Rectal smooth muscle tissue (tissue), 1 donor: Measurements from ENCODE around the gene ASPG.
"Not testable (repeated sequence)": the region's sequence is repeated elsewhere in the genome, so short reads cannot be mapped to it uniquely, and the experiment has no call there.

Experiments used
- H3K27ac ChIP-seq: one replicate; pipeline ENCODE4 v1.7.0; 2013; ENCODE audit warnings: low read depth, low read length, inconsistent platforms
- H3K27me3 ChIP-seq: one replicate; pipeline ENCODE4 v1.7.0; 2013; ENCODE audit warnings: low read length; ENCODE audit not compliant: control insufficient read depth, insufficient read depth
- H3K36me3 ChIP-seq: one replicate; pipeline ENCODE4 v1.7.0; 2013; ENCODE audit warnings: low read length; ENCODE audit not compliant: control insufficient read depth, insufficient read depth
- H3K4me1 ChIP-seq: one replicate; pipeline ENCODE4 v1.7.0; 2013; ENCODE audit warnings: low read length; ENCODE audit not compliant: control insufficient read depth, insufficient read depth
- H3K4me3 ChIP-seq: one replicate; pipeline ENCODE4 v1.7.0; 2013; ENCODE audit warnings: low read length
- H3K9ac ChIP-seq: one replicate; pipeline ENCODE4 v1.7.0; 2013; ENCODE audit warnings: low read length

The ASPG gene

DNA sequence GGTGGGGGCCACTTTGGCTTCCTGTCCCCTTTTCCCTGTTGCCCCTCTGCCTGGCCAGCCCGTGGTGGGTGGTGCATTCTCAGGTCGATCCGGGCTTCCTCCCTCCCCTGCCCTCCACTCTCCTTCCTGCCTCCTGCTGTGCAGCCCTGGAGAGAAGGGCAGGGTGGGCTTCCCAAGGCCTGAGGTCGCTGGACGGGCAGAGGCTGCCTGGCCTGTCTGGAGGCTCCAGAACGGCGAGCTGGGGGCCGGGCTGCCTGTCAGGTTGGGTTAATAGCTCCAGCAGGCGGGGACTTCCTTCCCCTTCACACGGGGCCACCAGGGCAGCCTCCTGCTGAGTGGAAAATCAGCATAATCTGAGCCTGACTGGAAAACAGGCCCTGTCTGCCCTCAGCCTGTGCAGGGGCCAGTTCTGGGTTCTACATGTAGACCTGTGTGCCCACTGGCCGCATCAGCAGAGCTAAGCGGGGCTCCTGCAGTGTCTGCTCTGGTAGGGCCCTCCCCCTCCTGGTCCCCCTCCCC, 64.2 kb downstream of the ASPG start:
- Histone ChIP-seq H3K9ac (no peak overlapping the region), H3K27ac (no peak overlapping the region), H3K4me3 (no peak overlapping the region), H3K27me3 (no peaks in the 10 kb centered on the region), H3K36me3 (no peaks in the 10 kb centered on the region), H3K4me1 (no peaks in the 10 kb centered on the region)

- no peaks in the 10 kb centered on the region for H3K4me1 ChIP-seq
- H3K4me3 ChIP-seq, result no peak overlapping the region
- no peaks in the 10 kb centered on the region for H3K27me3 ChIP-seq
- H3K27ac ChIP-seq, result no peak overlapping the region
- no peak overlapping the region for H3K9ac ChIP-seq
- H3K36me3 ChIP-seq, result no peaks in the 10 kb centered on the region
Measured at GRCh38 chr14:104150136-104151025, 64.9 kb downstream of the ASPG start.

DNA sequence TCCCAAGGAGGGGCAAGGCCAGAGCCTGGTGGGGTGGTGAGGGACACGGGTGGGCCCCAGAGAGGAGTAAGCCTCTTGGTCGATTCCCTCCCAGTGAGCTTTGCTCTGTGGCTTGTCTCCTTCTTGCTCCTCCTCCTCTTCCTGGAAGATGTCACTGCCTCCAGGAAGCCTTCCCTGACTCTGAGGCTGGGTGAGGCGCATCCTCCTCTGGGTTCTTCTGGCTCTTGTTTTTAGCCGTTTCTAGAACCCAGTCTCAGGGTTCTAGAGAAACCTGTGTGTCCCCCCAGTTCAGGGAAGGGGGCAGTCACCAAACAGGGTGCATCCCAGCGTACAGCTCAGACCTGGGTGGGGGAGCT, 65.5 kb downstream of the ASPG start:
- no peaks in the 10 kb centered on the region for H3K36me3 ChIP-seq
- no peaks in the 10 kb centered on the region for H3K4me1 ChIP-seq
- no peak overlapping the region for H3K9ac ChIP-seq
- H3K27me3 ChIP-seq, result no peaks in the 10 kb centered on the region
- H3K27ac ChIP-seq, result no peak overlapping the region
- H3K4me3 ChIP-seq, result no peak overlapping the region

- Histone ChIP-seq H3K4me1 (no peaks in the 10 kb centered on the region), H3K27me3 (no peaks in the 10 kb centered on the region), H3K9ac (no peak overlapping the region), H3K4me3 (no peak overlapping the region), H3K27ac (no peak overlapping the region), H3K36me3 (no peaks in the 10 kb centered on the region)
Measured at GRCh38 chr14:104151566-104152245, 66.2 kb downstream of the ASPG start.

- H3K36me3 ChIP-seq, result no peaks in the 10 kb centered on the region
- no peaks in the 10 kb centered on the region for H3K27me3 ChIP-seq
- H3K4me1 ChIP-seq, result no peaks in the 10 kb centered on the region
- H3K4me3 ChIP-seq, result no peak overlapping the region
- H3K9ac ChIP-seq, result no peak overlapping the region
- no peak overlapping the region for H3K27ac ChIP-seq
Measured at GRCh38 chr14:104152246-104152575, 66.7 kb downstream of the ASPG start.

DNA sequence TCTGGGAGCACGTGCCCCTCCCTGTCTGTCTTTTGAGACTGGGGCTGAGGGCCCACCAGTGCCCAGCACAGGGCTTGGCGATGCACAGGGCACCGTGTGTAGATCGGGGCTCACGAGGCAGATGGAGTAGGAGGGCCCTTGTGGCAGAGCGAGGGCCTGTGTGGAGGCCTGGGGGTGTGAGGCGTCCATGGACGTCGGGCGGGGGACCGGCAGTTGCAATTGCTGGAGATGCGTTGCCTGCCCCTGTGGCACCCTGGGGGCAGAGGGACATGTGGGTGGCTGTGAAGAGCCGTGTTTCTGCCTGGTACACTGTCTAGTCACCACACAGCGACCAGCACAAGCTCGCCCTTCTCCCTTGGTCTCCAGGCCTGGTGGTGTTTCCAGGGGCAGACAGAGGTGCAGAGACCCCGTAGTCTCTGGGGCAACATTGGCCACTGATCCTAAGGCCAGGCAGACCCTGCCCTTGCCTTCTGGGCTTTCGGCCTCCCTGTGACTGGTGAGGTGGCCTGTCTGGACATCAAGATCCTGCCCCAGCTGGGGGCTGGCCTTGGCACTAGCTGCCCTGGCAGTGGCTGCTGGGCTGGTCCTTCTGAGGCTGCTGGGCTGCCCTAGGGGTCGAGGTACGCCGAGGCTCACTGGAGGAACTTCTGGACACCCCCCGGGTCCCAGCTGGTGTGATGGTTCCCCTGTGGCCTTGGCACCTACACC, 67.3 kb downstream of the ASPG start:
- no peaks in the 10 kb centered on the region for H3K4me1 ChIP-seq
- no peak overlapping the region for H3K4me3 ChIP-seq
- H3K27me3 ChIP-seq, result no peaks in the 10 kb centered on the region
- H3K27ac ChIP-seq, result no peak overlapping the region
- H3K9ac ChIP-seq, result no peak overlapping the region
- no peaks in the 10 kb centered on the region for H3K36me3 ChIP-seq

DNA sequence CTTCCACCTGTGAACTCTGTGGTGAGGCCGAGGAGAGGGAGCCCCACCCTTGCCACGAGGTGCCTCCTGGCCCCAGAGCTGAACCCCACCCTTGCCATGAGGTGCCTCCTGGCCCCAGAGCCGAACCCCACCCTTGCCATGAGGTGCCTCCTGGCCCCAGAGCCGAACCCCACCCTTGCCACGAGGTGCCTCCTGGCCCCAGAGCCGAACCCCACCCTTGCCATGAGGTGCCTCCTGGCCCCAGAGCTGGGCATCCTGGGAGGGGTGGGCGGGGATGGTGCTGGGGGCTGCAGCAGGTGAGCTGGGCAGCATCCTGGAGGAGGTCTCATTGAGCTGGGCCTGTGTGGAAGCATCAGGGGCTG, 67.9 kb downstream of the ASPG start:
- H3K27ac ChIP-seq, H3K4me3 ChIP-seq, H3K9ac ChIP-seq, H3K4me1 ChIP-seq, H3K27me3 ChIP-seq, H3K36me3 ChIP-seq: not testable (repeated sequence)

DNA sequence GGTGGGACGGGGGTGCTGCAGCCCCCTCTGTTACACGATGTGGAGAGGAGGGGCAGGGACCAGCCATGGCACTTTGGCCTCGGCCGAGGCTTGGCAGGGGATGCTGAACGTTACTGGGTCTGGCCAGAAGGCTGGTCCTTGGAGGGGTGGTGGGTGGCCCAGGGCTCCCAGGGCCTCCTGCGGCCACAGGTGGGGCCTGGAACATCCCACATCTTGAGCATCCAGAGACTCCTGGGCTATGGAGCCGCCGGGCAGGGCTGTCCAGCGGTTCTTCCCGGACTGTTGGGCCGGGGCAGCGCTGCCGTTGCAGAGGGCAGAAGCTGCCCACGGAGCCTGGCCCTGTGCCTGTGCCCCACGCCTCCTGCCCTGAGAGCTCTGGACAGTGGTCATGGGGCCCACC, 68.7 kb downstream of the ASPG start:
- Histone ChIP-seq H3K4me1 (no peaks in the 10 kb centered on the region), H3K9ac (no peak overlapping the region), H3K27ac (no peak overlapping the region), H3K36me3 (no peaks in the 10 kb centered on the region), H3K27me3 (no peaks in the 10 kb centered on the region), H3K4me3 (no peak overlapping the region)

- H3K9ac ChIP-seq, result no peak overlapping the region
- no peaks in the 10 kb centered on the region for H3K36me3 ChIP-seq
- H3K4me3 ChIP-seq, result no peak overlapping the region
- no peaks in the 10 kb centered on the region for H3K27me3 ChIP-seq
- H3K27ac ChIP-seq, result no peak overlapping the region
- H3K4me1 ChIP-seq, result no peaks in the 10 kb centered on the region
Measured at GRCh38 chr14:104155513-104155912, 70.0 kb downstream of the ASPG start.

- Histone ChIP-seq H3K4me3 (no peak overlapping the region), H3K4me1 (no peaks in the 10 kb centered on the region), H3K27me3 (no peaks in the 10 kb centered on the region), H3K9ac (no peak overlapping the region), H3K27ac (no peak overlapping the region), H3K36me3 (no peaks in the 10 kb centered on the region)
Measured at GRCh38 chr14:104156142-104156541, 70.6 kb downstream of the ASPG start.

DNA sequence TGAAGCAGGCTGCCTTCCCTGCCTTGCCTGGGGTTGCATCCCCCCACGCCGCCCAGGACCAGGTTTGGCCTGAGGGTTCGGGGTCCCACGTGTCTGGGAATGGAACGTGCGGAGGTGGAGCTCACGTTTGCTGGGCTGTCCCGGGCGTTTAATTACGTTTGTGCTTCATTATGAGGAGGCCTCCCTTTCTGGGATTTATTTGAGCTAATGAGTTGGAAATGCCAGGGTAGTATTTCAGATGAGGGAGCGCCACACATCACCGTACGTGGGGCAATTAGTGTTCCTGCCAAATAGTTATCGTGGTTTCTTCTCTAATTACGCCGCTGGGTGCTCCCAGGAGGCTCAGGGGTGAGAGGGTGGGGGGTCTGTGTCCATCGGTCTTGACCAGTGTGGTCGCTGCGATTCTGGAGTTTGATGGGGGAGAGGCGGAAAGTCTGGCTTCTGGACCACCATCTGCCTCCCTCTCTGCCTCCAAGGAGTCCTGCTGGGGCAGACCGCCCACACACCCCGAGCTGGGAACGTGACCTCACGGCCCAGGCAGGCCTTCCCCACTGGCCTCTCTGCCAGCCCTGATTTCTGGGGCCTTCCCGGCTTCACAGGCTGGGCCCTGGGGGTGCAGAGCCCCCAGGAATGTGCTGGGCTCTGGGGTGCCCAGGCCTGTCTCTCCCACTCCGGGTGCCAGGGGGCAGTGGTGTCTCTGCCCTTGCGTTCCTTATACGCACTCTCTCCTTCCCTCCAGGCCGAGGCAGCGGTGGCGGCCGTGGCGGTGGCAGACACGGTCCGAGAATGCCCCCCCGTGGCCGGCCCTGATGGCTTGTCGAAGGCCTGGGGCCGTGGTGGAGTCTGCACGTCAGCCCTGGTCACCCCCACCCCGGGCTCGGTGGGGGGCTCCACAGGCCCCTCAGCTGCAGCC, 71.8 kb downstream of the ASPG start:
- H3K9ac ChIP-seq, result no peak overlapping the region
- H3K36me3 ChIP-seq, result no peaks in the 10 kb centered on the region
- no peaks in the 10 kb centered on the region for H3K4me1 ChIP-seq
- no peaks in the 10 kb centered on the region for H3K27me3 ChIP-seq
- no peak overlapping the region for H3K27ac ChIP-seq
- H3K4me3 ChIP-seq, result no peak overlapping the region
